HG03280 (cell line): ENCODE results near the gene B4GALT3.

Experiments used
- ATAC-seq: cut with Tn5 transposase; IDR thresholded peaks from one replicate; pipeline ENCODE4 v1.9.1; 2021; ENCODE audit warnings: mild to moderate bottlenecking, moderate library complexity; ENCODE audit not compliant: unreplicated experiment

Gene B4GALT3

DNA sequence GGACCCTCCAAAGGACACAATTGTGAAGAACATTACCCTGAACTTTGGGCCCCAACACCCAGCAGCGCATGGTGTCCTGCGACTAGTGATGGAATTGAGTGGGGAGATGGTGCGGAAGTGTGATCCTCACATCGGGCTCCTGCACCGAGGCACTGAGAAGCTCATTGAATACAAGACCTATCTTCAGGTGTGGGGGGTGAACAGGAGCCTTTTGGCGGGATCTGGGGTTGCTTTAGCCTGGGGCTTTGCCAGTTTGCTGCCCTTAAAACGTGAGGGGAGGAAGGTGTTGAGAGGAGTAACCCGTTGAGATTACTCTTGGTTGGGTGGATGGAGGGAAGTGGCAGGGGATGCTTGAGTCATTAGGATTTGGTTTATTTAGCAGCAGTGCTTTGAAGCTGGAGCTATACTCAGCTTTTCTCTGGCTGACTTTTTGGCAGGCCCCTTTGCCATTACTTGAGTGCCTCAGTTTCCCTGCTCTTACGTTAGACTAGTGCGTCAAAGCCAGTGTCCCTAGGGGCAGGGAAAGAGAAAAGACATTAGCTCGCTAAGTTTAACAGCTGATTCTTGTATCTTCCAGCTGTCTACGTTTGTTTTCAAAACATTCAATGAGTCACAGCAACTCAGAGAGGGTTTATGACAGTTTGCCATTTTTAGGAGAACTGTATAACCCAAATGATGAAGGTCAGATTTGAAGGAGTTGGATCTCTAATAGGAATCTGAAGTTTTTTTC is 29.3 kb upstream of the B4GALT3 start:
- ATAC-seq = no peak

DNA sequence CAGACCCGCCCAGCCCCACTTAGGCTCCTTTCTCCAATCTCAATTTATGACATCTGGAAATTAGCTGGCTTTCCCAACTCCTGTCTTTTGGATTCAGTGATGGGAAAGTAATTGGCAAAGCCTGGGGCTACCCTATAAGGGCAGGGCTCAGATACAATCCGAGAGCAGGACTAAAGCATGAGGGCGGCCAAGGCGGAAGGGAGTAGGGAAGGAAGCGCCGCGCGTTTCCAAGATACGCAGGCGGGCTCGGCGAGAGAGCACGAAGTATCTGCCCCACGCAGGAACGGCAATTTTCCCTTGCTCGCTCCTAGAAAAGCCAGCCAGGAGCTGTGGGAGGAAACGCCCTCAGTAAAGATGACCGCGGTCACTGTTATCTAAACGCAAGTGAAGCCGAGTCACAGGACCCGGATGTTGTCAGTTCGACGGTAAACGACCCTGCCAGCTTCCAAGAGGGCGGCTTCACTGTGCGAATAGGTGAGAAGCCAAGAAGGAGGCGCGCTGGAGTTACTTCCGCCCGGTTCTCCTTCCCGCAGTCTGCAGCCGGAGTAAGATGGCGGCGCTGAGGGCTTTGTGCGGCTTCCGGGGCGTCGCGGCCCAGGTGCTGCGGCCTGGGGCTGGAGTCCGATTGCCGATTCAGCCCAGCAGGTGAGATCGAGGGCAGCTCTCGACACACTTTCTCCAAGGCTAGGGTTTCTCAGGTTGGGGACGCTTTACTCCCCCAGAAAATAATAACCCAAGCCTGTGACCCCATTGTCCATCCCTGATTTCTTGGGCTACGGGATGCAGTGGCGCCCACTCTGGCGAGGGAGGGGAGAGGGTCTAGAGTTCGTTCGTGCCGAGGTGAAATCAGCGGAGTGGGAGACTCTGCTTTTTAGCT is 24.8 kb upstream of the B4GALT3 start, which contains the start of gene NDUFS2:
NDUFS2 (plus strand) TSS at position 532 of the 877 bp plus-strand sequence; CDS start at position 551, 19 bp downstream.
- ATAC-seq = peak; percentile 98

DNA sequence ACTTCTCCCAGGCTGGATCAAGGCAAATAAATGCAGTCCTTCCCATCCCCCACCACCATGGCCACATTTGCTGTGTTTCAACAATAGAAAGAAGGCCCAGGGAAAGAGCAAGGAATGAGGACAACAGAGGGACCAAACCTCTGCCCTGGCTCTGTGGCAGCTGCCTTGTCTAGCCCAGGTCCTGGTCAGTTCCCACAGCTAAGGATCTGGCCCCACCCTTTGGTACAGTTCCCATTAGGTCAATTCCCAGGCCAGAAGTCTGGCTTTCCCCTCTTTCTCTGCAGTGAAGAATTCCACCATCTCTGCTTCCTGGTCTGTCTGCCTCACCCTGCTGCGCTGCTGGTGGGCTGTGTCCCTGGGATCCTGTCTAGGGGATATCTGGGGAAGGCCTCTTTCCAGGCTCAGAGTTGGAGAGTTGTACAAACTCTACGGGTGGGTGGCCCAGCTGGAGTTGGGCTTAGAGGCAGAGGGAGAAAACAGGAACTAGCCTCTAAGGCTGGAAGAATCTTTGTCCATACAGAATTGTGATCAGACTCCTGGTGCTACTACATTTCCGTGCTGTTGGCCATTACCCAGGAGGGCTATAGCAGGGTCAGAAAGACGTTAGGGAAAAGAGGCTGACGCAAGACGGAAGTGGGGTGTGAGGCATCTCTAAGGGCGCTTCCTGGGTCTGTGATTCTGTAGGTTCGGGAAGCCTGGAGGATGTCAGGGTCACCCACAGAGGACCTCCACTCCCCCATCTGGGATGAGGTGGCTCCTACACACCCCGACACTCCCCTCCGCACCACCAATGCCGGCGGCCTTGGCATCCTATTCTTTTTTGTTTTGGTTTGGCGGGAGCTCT is 23.9 kb upstream of the B4GALT3 start:
- ATAC-seq = no peak

- no peak for ATAC-seq
These were observed 23.2 kb upstream of the B4GALT3 start for GRCh38 chr1:161200421-161200991.

DNA sequence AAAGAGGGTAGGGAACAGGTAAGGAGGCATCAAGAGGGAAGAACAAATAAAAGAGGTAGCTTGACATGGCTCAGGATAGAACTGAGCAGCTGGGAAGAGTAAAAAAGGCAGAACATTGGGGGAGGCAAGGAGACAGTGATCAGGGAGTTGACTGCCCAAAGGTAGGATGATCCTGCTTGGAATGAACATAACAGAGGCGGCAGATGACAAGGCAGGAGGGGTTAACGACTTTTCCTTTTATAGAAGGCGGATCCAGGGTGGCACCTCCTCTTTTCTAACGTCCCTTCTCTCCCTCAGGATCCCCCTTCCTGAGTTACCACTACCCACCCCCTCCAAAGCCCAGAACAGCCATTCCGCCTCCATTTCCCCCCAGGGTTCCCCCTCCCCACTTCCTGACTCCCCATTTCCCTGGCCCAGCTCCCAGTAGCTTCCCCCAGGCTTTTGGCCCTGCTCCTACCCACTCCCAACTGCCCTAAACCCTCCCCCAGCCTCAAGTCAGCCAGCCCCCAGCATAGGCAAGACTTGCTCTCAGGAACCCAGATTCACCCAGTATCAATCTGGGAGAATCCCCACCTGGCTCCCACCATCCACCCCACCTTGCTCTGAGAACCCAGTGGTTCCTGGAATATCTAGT is 22.3 kb upstream of the B4GALT3 start:
- no peak for ATAC-seq

- ATAC-seq = no peak
These were observed 21.7 kb upstream of the B4GALT3 start, which contains the start of gene ADAMTS4 for GRCh38 chr1:161198897-161199431. TSS of gene ADAMTS4 (minus strand) at chr1:161199054. CDS start at chr1:161198627, 427 bp downstream.

GRCh38 chr1:161198194-161198896 is 21.0 kb upstream of the B4GALT3 start:
- no peak for ATAC-seq

DNA sequence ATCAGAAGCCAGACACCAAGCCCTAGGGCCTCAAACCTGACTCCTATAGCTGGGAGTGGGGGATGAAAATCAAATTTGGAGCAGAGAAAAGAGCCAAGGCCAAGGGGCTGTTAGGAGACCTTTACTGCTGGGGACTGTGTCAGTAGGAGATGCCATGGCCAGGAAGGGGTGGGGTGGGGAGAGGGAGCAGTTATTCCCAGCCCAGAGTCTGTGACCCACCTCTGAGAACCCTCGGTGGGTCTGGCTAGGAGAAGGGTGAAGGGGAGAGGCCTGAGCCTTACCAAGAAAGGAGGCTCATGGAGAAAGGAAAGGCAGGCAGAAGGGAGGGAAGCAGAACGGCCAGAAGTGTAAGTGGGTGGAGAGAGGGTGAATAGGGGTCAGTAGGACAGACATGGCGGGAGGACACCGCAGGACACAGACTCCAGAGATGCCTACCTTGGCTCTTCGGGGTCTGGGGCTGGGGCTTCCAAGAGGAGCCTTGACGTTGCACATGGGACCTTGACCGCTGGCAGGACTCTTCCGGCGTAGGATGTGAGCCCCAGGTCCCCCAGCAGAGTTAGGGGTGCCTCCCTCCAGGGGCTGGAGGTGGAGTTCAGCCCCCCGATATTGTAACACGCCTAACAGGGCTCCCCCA is 20.4 kb upstream of the B4GALT3 start:
- no peak for ATAC-seq

- ATAC-seq = no peak
These were observed 19.5 kb upstream of the B4GALT3 start for GRCh38 chr1:161196521-161197451.

GRCh38 chr1:161196111-161196510 is 18.8 kb upstream of the B4GALT3 start:
- no peak for ATAC-seq

DNA sequence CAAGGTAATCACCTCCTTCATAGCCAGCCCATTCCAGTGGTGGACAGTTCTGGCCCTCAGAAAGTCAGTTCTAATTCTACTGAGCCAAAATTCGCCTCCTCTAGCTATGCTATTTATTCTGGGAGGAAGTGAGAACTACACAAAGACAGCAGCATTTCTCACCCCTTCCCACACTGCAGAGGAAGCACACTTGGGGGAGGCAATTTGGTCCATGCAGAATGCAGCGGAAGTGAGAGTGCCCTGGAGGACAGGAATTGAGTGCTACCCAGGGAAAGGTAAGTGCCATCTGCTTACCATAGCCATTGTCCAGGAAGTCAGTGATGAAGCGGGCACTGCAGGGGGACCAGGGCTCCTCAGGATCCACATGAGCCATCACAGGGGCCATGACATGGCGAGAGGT is 17.9 kb upstream of the B4GALT3 start:
- ATAC-seq = no peak

- no peak for ATAC-seq
These were observed 16.4 kb upstream of the B4GALT3 start for GRCh38 chr1:161193561-161194235.

GRCh38 chr1:161192476-161193465 is 15.5 kb upstream of the B4GALT3 start:
- peak; percentile 73 for ATAC-seq

DNA sequence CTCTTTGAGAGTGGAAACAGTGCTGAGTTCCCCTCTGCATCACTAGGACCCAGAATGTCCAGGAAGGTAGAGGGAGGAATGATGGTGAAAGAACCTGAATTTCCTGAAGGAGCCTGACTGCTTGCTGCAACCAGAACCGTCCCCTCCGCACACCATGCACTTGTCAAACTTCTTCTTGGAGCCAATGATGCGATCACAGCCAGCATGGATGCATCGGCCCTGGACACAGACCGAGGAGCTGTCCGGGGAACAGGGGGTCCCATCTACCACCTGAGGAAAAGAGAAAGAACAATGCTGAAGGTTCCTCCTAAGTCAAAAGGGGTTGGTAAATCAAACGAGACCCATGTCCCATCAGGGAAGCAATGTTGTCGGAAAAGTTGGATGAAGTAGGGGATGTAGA is 14.7 kb upstream of the B4GALT3 start:
- ATAC-seq = no peak

- no peak for ATAC-seq
These were observed 13.7 kb upstream of the B4GALT3 start for GRCh38 chr1:161190962-161191521.

DNA sequence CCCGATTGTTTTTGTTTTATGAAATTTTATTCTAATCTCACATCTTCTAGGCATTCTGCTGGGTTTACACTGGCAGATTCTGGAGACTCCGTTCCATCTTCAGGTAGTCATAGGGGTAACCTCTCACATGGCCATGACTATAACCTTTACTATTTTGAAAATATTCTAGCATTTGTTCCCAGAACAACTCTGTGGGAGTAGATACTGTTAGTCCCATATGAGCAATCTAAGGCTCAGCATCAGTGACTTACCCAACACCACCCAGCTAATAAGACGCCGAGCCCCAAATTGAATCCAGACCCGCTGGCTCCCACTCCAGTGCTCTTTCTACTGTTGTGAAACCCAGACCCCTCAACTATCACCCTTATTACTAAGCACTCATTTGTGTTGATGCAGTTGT is 11.7 kb upstream of the B4GALT3 start:
- ATAC-seq = no peak
